Embryonic facial prominence (tissue), 1 donor: ENCODE results near the gene REC114.
"Not testable (repeated sequence)": the region's sequence is repeated elsewhere in the genome, so short reads cannot be mapped to it uniquely, and the experiment has no call there.

ENCODE experiments used
- DNase-seq: peaks from one replicate; pipeline ENCODE4 v3.0.0-alpha.2; 2016; ENCODE audit errors: extremely low spot score

Gene REC114, protein sequence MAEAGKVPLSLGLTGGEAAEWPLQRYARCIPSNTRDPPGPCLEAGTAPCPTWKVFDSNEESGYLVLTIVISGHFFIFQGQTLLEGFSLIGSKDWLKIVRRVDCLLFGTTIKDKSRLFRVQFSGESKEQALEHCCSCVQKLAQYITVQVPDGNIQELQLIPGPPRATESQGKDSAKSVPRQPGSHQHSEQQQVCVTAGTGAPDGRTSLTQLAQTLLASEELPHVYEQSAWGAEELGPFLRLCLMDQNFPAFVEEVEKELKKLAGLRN

DNA sequence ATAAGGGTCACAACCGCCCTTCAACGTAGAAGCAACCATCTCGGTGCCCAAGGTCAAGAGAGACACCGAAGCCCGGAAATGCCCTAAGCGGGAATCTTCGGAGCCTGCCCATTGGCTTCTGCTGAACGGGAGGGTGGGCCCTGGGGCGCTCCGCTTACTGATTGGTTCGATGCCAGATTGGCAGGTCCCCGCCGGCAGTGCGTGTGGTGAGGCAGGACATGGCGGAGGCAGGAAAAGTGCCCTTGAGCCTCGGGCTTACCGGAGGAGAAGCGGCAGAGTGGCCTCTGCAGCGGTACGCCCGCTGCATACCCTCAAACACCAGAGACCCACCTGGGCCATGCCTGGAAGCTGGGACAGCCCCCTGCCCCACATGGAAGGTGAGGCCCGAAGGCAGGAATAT, at the start of gene REC114:
Gene REC114, plus strand, starts transcription at position 197 of the 400 bp plus-strand sequence. Its CDS starts 22 bp downstream, at position 219.
- DNase-seq, result no peak

DNA sequence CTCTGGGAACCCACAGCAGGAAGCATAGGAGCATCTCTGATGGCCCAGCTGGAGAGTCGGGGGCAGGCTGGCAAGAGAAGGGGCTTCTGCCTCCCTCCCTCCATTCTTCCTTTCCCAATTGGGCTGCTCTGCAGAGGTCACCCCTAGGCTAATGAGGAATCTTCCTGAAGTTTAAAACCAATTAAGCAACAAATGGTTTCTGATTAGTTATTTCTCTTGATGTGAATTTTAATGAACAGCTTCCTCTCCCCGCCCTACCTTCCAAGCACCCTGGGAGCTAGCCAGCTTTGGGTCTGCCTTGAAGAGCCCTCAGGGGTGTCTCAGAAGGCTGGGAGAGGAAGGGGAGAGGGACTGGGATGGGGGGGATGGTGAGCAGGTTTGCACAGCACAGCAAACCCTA, 49.6 kb upstream of the REC114 start:
- no peak for DNase-seq

DNA sequence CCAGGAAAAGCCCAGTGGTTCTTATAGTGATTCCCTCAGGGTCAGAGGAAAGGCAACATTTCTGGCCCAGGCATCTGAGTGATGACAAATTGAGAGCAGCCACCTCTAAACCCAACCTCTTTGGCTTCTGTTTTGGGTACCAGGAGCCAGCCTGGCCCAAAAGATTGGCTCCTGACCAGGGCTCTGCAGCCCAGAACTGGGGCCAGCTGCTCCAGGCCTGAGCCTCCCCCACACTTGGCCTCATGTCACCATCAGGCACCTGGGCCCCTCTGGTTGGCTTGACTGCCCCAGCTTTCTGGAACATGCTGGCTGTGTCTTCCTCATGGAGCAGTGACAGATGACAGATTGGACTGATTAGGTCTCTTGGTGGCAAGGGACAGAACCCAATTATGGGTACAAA, 48.2 kb upstream of the REC114 start:
- no peak for DNase-seq

DNA sequence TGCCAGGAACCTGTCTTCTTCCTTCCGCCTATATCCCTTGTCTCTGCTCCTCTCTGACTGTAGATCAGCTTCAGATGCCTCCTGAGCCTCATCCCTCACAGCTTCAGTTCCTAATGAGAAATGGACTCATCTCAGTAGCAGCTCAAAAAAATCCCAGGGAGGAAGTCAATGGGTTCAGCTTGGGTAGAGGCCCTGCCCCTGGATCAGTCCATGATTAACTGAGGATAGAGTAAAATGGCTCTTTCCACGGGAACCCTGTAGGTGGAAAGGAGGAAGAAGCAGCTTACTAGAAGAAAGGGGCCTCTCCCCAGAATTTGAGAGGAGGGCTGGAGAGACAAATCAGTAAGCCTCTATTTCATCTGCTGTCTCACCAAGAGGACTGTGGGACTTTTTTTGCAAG, 47.3 kb upstream of the REC114 start:
- DNase-seq, result no peak

DNA sequence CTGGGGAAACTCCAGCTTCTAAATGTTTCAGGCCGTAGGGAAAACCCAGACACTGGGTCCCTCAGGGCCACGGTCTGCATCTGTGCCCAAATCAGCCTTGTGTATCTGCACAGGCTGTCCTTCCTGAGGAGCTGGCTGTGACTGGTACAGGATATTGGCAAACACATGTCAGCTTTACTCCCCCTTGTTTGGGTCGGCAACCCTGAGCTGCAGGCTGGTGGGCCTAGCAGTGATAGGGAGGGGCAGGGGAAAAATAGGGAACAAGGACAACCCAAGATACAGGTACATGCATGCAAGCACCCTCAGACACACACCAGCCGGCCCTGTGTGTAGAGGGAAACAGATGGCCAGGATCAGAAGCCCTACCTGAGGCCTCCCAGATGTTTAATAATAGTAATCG, 45.5 kb upstream of the REC114 start:
- no peak for DNase-seq

DNA sequence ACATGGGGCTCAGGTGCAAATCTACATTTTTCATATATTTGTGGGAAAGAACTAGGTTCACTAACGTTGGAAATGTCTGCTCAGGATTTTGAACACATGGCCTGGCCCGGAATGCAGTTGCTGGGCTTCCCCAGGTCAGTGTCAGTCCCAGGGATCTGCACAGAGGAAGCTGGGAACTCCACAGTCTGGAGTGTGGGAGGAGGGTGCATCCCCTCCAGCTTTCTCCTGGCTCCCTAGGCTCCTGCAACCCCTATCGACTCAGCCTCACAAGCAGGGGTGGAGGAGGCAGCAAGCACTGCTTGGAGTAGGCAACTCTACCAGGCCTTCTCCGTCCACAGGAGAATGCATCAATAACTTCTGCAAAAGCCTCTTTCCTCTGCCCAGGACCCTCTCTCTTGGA, 44.1 kb upstream of the REC114 start:
- no peak for DNase-seq

DNA sequence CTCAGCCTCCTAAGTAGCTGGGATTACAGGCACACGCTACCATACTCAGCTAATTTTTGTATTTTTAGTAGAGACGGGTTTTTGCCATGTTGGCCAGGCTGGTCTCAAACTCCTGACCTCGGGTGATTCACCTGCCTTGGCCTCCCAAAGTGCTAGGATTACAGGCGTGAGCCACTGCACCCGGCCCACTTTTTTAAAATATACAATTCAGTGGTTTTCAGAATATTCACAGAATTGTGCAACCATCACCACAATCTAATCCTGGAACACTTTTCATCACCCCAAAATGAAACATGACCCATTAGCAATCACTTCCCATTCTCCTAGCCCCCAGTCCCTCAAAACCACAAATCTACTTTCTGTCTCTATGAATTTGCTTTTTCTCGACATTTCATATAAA, 42.7 kb upstream of the REC114 start:
- DNase-seq, result not testable (repeated sequence)

DNA sequence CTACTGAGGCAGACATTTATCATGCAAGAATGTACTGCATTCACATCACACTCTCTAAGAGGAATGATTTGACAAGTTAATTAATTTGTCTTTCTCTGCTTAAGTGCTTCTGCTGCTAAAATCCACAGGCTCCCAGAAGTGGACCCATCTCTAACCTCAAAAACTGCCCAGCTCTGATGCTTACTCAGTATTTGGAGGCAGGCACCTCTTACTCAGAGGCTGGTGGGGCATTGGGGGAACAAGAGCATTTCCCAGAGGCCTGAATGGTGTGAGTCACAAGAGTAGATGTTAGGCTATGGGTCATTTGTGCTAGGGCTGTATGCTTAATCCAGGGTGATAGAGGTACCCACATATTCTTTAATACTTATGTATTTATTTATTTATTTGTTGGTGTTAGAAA, 39.8 kb upstream of the REC114 start:
- no peak for DNase-seq

DNA sequence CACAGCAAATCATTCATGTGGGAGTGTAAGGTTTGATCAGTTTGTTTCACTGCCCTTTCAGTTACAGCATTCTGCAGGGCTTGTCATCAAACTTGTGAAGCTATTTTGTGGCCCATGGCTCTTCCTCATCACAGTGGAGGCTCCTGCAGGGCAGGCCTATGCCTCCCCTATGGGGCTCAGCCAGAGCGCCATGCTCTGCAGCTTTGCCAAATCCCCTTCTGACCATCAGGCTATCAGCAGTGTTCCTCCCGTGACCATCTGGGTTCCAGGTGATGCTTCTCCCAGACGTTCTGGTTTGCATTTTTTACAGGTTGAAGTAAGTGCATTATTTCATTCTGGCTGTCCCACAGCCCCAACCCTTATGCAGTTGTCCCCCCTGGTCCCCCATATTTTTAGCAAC, 28.1 kb upstream of the REC114 start:
- DNase-seq, result no peak

DNA sequence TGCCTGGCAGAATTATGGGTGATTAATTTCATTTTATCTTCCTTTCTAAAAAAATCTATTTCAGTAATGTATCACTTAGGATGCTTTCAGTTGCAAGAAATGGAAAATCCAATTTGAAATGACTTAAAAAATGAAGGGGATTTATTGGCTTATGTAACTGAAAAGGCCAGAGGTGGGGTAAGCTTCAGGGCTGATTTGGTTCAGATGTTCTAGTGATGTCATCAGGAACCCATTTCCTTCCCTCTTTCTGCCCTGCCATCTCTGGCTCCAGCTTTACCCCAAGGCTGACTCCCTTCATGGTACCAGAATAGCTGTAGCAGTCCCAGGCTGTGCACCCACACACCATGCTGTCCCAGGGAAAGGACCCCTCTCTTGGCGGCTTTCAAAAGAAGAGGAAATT, 18.5 kb upstream of the REC114 start:
- no peak for DNase-seq

DNA sequence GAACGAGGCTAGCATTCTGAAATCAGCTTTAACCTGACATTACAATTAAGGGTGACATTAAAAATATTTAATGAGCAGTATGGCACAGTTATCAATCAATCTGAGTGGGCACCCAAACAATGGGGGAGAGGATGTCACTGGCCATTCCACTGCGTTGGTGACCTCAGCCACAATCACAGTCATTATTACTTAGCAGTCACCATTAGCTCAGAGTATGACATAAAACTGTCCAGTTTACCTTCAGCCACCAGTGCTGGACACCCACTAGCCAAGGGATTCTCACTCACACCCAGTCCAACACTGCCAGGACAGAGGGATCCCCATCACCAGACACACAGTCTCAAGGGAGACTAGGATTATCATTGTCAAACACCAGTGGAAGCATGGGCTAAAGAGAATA, 17.5 kb upstream of the REC114 start:
- no peak for DNase-seq

DNA sequence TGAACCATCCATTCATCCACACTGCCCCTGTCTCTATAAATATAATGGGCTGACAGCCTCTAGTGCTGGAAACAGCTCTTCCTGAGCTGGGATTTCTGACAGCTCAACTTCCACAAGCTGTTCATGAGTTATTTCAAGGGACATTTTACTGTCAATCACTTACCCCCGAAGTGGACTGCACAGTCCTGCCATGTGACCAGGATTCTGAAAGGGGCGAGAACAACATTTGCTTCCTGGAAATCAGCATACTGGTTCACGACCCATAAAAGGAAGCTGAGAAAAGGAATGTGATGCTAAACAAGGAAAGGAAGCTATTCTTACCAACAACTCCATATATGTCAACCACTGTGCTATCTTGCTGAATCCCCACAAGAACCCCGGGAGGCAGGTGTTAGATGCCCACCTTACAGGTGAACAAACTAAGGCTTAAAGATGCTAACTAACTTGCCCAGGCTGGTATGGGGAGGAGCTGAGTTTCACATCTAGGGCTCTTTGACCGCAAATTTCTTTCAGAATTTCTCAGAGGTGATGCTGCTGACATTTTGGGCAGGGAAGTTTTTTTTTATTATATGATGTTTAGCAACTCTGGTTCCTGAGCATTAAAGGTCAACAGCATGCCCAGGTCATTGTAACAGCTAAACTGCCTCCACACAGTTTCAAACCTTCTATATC, 16.5 kb upstream of the REC114 start:
- DNase-seq, result no peak

DNA sequence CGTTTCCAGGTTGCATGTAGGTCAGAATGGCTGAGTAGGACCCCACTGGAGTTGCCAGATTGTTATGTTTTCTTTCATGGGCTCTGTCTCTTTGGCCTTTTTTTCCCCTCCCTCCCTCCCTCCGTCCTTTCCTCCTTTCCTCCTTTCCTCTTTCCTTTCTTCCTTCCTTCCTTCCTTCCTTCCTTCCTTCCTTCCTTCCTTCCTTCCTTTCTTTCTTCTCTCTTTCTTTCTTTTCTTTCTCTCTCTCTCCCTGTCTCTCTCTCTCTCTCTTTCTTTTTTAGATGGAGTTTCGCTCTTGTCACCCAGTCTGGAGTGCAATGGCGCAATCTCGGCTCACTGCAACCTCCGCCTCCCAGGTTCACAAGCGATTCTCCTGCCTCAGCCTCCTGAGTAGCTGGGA, 11.6 kb upstream of the REC114 start:
- DNase-seq, result not testable (repeated sequence)

DNA sequence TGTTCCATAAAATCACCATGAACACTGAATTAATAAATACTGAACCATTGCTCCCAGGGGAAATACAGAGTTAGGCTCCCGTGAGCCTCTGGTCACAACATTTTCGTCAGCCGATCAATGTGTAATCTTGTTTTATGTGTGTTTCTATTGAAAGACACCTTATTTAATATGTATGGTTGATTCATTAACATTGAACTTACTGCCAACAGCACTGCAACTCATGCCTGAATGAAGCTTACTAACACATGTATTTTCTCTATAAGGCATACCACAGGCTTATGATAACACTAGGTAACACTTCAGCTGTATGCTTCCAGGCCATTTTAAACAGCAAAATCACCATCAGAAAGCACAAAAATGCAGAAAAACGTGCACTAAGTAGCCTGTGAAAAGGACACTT, 9.1 kb upstream of the REC114 start:
- no peak for DNase-seq

DNA sequence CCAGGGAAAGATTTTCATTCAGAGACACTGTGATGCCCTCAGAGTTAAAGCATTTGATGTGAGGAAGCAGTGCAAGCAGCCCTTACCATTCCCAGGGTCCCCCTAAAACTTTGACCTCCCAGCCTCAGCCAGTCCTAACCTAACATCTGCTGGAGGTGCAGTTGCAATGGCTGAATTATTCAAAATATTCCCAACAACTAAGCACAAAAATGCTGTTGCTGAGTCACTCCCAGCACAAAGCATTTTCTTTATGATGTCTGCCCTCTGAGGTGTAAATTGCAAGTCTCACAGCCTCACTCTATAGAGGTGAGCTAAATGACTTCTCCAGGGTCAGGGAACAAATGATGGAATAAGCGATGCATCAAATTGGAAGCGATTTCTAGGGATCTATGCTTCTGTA, 6.4 kb upstream of the REC114 start:
- DNase-seq, result no peak

DNA sequence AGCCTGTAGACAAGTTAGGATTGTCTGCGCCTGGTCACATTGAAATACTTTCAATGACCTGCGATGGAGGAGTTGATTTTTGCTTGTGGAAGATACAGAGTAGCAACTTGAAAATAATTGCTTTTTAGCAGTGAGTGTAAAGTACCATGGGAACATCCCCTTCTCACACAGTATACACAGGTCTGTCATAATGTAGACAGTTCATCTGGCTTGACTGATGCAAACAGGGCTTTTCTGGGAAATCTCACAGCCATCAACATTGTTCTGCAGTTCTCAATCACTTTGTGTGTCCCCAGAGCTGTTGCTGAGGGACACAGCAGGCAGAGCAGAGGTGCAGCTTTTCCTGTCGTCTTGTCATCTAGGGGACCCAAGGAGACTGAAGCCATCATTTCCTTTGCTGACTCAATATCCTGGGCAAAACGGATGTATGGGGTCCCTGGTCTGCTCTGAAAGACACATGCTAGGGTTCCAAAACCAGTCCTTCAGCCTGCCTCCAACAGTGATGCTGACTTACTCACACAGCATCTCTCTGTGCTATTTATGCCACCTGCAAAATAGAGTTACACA, 5.3 kb upstream of the REC114 start:
- DNase-seq, result no peak

DNA sequence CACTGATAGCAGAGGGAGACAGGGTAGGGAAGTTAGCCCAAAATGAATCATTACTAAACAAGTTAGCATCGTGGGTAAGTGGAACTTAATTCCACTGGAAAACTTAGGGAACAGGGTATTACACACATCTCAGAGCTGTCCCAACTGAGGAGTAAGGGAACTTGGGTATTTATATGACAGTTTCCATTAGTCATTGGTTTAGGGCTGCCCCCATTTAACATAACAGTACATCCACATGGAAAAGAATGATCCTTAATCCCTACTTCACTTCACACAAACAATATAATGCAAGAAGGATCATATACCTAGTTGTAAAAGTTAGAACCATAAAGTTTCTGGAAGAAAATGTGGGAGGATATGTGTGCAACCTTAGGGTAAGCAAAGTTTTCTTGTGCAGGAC, 4.3 kb upstream of the REC114 start:
- no peak for DNase-seq

DNA sequence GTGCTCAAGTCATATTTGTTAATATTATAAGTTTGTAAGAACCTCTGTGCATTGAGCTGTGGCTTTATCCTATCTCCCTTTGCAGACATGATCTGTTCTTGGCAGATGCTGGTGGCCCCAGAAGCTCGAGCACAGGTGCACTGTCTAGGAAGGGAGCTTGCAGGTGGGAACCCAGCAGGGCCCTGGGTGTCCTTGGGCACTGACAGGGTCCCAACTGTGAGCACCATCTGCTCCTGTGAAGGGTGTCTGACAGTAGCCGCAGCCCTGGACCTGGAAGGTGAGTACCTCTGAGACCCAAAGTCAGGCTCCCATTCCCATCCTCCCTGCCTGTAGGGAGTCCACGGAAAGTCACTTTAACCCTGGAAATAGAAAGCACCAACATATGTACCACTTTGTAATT, 2.4 kb upstream of the REC114 start:
- DNase-seq, result no peak

DNA sequence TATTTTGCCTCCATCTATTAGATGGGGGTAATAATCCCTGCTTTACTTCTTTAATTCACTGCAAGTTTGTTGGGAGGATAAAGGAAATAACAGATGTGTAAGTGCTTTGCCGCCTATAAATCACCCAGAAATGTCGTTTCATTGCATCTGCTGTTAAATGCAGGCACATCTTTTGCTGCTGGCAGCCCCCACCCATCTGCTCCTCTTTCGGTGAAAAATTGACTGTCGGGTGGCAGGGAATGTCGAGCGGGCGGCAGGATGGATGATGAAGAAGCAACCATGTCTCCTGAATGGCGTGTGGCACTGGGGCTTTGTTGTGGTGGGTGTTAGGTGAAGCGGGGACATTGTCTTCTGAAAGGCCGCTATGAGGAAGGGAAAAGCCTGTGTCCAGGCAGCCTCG, 543 bp upstream of the REC114 start:
- DNase-seq, result no peak

DNA sequence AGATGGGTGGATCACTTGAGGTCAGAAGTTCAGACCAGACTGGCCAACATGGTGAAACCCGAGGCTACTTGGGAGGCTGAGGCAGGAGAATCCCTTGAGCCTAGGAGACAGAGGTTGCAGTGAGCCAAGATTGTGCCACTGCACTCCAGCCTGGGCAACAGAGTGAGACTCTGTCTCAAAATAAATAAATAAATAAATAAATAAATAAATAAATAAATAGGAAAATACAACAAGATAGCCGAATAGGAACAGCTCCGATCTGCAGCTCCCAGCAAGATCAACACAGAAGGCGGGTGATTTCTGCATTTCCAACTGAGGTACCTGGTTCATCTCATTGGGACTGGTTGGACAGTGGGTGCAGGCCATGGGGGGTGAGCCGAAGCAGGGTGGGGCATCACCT, 4.5 kb downstream of the REC114 start:
- DNase-seq, result not testable (repeated sequence)

DNA sequence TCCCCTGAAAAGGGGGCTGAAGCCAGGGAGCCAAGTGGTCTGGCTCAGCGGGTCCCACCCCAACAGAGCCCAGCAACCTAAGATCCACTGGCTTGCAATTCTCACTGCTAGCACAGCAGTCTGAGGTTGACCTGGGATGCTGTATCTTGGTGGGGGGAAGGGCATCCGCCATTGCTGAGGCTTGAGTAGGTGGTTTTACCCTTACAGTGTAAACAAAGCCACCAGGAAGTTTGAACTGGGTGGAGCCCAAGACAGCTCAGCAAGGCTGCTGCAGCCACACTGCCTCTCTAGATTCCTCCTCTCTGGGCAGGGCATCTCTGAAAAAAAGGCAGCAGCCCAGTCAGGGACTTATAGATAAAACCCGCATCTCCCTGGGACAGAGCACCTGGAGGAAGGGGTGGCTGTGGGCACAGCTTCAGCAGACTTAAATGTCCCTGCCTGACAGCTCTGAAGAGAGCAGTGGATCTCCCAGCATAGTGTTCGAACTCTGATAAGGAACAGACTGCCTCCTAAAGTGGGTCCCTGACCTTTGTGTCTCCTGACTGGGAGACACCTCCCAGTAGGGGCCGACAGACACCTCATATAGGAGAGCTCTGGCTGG, 5.3 kb downstream of the REC114 start:
- not testable (repeated sequence) for DNase-seq

DNA sequence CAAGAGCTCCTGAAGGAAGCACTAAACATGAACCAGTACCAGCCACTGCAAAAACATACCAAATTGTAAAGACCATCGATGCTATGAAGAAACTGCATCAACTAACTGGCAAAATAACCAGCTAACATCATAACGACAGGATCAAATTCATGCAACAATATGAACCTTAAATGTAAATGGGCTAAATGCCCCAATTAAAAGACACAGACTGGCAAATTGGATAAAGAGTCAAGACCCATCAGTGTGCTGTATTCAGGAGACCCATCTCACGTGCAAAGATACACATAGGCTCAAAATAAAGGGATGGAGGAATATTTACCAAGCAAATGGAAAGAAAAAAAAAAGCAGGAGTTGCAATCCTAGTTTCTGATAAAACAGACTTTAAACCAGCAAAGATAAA, 7.0 kb downstream of the REC114 start:
- not testable (repeated sequence) for DNase-seq

DNA sequence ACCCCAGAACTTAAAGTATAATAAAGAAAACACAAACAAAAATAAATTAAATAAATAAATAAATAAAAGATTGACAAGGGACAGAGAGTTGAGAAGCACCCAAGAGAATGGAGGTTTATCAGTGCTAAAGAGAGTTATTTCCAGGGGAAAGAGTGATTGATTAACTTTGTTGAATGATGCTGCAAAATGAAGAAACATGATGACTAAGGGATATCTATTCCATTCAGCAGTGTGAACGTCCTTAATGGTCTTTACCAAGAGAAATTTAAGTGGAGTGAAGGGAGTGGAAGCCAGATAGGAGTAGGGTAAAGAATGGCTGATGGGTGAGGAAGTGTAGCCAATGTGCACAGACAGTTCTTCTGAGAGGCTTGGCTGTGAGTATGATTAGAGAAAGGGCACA, 11.1 kb downstream of the REC114 start:
- no peak for DNase-seq
